ENCODE results near the gene PSMA7.

DNA sequence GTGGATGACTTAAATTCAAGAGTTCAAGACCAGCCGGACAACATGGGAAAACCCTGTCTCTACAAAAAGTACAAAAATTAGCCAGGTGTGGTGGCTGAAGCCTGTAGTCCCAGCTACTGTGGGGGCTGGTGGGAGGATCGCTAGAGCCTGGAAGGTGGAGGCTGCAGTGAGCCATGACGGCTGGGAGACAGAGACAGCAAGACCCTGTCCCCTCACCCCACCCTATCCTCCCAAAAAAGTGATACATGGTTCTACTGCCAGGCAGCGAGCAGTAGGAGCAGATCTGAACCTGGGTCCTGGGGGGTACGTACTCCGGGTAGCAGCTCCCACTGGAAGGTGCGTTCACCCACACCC is 2.2 kb downstream of the PSMA7 start:
- TF ChIP-seq CTCF (IDR thresholded peaks at IDR 0.05), result no peak
- no peak for TF ChIP-seq POLR2A (IDR thresholded peaks at IDR 0.05)
- TF ChIP-seq EP300 (IDR thresholded peaks at IDR 0.05), result no peak

Measured in stomach (tissue), 4 donors.